Measurements from ENCODE around the gene P2RY6.
"Not testable (repeated sequence)": the region's sequence is repeated elsewhere in the genome, so short reads cannot be mapped to it uniquely, and the experiment has no call there.

The P2RY6 gene, protein sequence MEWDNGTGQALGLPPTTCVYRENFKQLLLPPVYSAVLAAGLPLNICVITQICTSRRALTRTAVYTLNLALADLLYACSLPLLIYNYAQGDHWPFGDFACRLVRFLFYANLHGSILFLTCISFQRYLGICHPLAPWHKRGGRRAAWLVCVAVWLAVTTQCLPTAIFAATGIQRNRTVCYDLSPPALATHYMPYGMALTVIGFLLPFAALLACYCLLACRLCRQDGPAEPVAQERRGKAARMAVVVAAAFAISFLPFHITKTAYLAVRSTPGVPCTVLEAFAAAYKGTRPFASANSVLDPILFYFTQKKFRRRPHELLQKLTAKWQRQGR

DNA sequence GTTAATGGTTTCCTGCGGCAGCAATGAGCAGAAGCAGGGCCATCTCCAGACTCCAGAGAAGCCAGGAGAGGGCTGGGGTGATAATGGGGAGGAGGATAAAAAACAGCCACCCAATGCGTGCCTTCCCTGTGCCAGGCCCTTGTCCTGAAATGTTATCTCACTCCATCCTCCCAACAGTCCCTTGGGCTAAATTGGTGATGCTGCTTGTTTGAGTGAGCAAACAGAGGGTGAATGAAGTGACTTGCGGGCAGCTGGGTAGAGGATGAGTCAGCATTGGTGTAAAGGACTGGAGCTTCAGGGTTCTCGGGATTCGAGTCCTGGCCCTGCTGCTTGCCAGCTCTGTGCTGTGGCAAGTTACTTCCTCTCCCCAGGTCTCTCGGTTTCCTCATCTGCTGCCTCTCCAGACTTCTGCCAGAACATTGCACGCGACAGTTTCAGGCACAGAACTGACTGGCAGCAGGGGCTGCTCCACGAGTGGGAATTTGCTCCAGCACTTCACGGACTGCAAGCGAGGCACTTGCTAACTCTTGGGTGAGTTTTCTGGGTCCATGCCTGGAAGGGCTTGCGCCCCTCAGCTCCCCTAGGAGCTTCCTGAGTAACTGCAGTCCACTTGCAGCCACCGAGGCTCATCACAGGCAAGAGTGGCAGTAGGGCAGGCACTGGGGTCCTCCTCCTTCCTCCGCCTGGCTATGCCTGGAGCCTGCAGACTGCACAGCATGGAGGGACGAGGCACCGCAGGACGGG is at the start of gene P2RY6:
Gene P2RY6 (plus strand): TSS at position 403 of the 744 bp plus-strand sequence. CDS start 24,181 bp downstream, outside the sequence.
- DNase-seq (ENCODE audit: extremely low spot score, insufficient read length, low read depth), result peak; percentile 33
- peak; percentile 42 for FAIRE-seq

DNA sequence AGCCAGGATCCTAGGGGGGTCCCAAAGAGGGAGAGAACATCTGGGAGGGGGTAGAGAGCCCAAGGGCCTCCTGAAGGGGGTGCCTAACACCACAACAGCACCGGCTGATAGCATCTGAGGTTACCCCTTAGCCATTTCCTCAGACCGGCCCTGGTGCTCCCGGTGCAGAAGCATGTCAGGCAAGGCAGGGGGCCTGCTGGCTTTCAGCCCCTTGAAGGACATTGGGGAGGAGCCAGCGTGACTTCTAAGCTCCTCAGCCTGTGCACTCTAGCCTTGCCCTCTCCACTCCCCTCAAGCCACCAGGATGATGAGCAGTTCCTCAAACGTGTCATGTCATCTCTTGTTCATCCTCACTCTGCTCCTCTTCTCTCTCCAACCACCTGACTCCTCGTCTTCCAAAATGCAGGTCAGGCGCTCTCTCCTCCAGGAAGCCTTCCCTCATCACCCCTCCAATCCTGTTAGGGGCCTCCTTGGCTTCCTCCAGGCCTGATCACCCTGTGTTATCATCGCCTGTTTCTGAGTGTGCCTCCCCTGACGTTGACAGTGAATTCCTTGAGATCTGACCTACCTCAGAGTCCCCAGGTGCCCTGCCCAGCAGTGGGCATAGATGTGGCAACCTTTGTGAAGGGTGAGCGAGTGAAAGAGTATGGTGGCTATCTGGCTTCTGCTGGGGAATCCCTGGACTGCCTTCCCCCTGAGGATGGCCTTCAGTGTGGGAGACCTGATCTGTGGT is 48.0 kb upstream of the P2RY6 start:
- FAIRE-seq (no peak), DNase-seq (ENCODE audit: extremely low spot score, insufficient read length, low read depth) (no peak)

DNA sequence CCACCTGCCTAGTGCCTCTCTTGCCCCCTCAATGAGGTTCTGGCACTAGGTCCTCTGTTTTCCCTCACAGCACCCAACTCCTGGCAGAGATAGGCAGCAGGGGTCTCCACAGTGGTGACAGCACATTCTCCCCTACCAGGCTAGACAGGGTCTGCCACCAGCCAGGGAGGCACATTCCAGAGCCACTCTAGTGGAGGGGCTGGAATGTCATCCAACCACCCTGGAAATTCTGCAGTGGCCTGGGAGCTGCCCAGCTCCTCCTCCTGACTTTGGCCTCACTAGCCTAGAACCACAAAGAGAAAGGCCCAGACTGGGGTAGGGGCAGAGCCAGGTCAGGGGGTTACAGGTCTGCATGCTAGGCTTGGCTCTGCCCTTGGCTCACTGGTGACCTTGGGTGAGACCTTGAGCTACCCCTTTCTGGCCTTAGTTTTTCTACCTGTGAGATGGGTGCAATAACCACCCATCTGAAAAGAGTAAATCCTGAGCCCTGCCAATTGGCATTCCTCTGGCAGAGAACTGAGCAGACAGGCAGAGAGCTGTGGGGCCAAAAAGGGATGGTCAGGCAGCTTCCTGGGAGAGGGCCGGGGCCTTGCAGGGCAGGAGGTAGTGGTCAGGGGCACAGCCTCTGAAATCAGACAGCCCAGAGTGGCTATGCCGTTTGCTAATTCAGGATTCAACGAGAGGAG is 47.0 kb upstream of the P2RY6 start:
- DNase-seq (ENCODE audit: extremely low spot score, insufficient read length, low read depth), result no peak
- FAIRE-seq, result no peak

DNA sequence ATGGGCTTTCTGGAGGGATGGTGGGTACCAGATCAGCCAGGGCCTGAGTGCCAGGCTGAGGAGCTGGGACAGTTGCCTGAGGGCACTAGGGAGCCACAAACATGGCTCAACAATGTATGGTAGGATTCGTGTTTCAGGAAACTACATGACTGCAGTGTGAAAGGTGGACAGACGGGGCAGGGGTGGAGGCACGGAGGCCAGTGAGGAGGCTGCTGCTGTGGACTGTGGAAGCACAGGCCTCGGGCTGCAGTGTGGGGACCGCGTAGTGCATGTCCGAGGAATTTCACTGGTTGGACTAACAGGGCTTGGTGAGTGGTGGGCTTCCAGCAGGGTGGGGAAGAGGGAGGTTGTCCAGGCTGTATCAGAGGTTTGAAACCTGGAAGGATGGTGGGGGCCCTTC is 46.3 kb upstream of the P2RY6 start:
- DNase-seq (ENCODE audit: extremely low spot score, insufficient read length, low read depth) (no peak), FAIRE-seq (no peak)

DNA sequence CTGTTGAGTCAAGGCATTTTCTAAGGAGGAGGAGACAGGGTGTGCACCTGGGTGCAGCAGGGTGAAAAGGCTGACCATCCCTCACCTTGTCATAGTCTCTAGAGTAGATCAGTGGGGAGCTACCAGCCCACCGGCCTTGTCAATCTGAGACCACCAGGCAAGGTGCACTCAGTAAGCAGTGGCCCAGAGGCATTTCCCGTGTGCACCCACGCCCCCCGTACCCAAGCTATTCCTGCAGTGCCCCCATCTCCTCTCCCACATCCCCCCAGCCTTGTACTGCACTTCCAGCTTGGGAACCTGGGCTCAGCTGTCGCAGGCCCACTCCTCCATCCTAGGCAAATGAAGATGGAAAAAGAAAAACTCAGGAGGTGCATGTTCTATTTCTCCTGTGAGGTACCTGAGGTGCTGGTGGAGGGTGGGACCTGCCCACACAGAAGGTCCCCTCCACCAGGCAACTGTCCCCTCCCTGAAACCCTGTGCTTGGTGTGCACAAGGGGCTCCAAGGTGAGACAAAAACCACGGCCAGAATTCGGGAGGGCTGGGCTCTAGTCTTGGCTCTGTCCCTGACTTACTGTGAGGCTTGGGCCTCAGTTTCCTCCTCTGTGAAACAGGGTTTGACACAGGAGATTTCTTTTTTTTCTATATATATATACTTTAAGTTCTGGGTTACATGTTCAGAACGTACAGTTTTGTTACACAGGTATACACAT is 45.7 kb upstream of the P2RY6 start:
- FAIRE-seq, result no peak
- DNase-seq (ENCODE audit: extremely low spot score, insufficient read length, low read depth), result no peak

DNA sequence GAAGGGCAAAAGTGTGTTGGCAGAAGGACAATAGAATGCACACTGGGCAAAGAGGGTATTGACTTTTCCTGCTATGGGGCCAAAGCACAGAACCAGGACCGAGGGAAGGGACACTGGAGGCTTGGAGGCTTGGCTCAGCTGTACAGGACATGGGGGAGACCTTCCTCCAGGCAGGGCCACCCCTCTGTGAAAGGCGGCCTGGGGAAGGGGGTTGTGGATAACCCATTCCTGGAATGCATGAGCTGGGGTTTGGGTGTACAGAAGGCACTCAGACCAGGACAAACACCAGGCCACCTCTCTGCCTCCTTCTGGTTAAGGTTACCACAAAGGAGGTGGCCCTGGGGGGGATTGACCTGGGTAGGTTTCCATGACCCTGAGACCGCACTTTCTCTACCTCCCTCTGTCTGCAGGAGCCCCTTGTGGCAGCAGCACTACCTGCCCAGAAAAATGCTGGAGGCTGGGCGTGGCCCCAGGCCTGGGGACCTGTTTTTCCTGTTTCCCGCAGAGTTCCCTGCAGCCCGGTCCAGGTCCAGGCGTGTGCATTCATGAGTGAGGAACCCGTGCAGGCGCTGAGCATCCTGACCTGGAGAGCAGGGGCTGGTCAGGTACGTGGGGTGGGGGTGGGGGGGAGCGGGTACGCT is 44.4 kb upstream of the P2RY6 start:
- FAIRE-seq, result no peak
- no peak for DNase-seq (ENCODE audit: extremely low spot score, insufficient read length, low read depth)

DNA sequence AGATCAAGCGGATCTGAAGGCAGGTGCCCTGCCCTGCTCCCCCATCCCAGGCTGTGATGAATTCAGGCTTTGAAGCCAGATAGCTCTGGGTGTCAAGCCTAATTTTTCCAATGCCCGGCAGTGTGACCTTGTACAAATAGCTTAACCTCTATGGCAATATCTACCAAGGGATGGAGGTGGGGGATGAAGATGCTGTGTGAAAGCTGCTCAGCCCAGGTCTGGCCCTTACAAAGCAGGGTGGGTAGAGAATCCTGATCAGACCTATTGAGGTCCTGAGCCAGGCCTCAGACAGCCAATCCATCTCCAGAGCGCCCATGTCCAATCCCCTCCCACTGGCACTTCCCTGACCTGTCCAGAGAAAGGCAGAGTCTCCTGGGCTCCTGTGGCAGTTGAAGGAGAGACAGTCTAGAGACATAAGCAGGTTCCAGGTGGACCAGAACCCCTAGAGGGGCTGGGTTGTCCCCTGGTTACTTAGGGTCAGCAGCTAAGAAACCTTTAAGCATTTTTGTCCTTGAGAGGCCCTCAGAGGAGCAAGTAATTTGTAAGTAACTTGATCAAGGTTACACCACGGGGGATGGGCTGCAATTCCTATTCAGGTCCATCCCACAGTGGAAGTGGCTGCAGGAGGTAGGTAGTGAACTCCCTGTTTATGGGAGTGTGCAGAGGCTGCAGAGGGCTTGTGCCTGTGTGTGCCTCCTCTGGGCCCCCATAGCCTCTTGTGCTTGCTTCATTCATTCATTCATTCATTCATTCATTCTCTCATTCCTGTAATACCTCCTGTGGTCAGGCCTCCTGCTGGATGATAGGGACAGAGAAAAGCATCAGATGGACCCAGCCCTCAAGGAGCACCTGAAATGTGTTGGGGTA is 43.6 kb upstream of the P2RY6 start:
- DNase-seq (ENCODE audit: extremely low spot score, insufficient read length, low read depth), result no peak
- FAIRE-seq, result no peak

DNA sequence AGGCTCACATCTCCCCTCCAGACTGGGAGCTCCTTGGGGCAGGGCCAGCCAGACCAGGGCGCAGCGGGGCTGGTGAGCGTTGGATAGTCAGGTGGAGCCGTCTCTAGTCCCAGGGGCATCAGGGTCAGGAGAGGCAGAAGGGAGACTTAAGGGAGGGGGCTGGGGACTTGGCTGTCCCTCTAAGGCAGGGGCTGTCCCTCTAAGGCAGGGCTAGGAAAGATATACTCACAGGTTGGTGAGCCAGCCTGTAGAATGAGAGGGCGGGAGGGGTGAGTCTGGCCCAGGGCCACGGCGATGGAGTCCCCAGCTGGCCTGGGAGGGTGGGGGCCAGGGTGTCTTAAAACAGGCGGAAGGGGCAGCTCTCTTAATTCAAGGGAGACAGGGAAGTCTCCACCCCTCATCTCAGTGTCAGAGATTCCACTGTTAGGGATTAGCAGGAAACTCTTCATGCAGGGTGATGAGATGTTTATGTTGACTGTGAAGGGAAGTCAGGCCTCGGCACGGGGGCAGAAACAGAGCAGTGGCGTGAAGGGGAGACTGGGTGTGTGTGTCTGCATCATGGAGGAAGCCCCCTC is 42.7 kb upstream of the P2RY6 start:
- FAIRE-seq (no peak), DNase-seq (ENCODE audit: extremely low spot score, insufficient read length, low read depth) (no peak)

DNA sequence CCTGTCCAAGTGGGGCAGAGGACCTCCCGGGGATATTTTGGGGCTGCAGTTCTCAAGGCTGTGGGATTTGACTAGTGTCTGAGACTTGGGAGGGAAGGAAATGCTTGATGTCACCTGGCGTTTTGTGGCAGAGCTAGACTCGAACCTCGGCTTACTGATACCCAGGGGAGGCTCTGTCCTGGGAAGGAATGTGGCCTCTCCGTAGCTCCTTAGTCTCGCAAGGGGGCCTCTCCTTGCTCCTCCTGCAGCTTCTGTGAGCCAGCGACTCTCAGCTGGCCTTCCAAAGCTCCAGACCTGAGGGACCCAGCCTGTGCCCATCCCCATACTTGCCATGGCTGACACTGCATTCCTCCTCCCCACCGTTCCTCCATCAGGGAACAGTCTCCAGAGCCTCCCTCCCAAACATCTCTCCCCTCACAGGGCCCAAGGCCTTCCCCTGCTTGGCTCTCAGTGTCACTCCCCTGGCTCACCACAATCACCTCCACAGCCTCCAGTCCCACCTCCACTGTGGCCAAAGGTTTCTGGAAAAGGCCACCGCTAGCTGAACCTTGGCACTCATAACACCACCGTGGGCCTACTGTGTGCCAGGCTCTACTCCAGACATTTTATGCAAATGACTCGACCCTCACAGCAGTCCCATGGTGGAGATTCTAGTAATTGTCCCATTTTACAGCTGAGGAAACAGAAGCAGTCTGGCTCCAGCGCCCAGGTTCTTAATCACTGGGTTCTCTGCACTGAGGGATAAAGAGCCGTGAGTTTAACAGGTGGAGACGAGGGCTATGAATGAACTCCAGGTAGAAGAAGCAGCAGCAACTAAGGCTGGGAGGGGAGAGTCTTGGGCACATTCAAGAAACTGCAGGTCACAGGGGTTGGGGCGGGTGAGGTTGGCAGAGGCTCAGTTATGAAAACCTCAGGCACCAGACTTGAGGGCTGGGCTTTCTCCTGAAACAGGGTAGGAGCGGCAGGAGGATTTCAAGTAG is 42.0 kb upstream of the P2RY6 start:
- DNase-seq (ENCODE audit: extremely low spot score, insufficient read length, low read depth) (no peak), FAIRE-seq (no peak)

DNA sequence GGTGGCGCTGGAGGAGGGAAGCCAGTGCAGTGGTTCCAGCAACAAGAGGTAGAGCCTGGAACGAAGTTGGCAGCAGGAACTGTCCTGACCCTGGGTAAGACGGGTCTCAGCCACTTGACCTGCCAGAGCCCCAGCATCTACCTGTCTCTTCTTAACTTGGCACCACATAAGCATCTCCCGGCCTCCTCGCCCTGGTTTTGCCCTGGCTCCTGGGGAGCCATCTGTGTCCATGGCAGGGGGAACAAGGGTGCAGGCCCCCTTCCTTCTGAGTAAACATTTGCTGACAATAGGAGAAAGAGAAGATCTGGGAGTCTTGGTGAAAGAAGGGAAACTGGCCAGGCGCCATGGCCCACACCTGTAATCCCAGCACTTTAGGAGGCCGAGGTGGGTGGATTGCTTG is 41.2 kb upstream of the P2RY6 start:
- DNase-seq (ENCODE audit: extremely low spot score, insufficient read length, low read depth), result no peak
- FAIRE-seq, result no peak

DNA sequence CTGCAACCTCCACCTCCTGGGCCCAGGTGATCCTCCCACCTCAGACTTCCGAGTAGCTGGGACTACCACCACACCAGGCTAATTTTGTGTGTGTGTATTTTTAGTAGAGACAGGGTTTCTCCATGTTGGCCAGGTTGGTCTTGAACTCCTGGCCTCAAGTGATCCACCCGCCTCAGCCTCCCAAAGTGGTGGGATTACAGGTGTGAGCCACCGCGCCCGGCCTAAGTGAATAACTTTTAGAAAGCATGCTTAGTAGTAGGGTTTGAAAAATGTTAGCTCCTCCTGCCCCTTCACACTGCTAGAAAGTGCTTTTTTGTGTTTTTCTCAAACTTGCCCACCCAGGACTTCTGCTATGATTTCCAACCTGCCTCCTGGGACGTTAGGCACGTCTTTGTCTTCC is 39.7 kb upstream of the P2RY6 start:
- not testable (repeated sequence) for FAIRE-seq; DNase-seq (ENCODE audit: extremely low spot score, insufficient read length, low read depth)

DNA sequence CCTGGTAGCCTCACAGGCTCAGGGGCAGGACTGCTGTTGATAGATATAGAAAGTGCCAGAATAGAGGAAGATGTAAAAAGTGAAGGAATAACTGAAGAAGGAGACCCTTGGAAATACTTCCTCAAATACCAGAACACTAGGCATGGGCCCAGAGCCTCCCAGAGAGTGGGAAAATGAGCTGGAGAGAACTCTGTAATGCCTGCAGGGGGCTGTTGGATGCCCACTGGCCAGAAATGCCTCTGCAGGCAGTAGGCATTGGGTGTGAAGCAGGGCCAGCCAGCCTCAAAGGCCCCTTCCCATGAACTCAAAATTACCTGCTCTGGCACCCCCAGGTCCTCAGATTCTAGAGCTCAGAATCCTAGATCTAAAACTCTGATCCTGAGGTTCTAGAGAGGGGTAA is 38.9 kb upstream of the P2RY6 start:
- FAIRE-seq, result no peak

DNA sequence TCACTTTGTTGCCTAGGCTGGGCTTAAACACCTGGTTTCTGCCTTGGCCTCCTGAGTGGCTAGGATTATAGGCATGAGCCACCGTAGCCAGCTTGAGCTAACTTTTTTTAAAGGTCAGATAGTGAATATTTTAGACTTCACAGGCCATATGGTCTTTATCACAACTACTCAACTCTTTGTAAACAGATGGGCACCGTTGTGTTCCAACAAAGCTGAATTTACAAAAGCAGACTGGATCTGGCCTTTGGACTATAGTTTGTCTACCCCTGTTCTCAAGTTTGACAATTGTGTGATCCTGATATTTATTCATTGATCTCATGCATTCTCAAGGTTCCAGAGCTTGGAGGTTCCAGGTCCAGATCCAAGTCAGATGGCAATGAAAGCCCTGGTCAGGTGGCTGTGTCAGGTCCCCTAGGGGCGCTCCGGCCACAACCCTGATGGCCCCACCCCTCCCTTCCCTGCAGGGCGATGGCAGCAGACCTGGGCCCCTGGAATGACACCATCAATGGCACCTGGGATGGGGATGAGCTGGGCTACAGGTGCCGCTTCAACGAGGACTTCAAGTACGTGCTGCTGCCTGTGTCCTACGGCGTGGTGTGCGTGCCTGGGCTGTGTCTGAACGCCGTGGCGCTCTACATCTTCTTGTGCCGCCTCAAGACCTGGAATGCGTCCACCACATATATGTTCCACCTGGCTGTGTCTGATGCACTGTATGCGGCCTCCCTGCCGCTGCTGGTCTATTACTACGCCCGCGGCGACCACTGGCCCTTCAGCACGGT is 38.3 kb upstream of the P2RY6 start:
- FAIRE-seq (no peak), DNase-seq (ENCODE audit: extremely low spot score, insufficient read length, low read depth) (no peak)

More for the DNA sequence above, 38.9 kb upstream of the P2RY6 start:
- no peak for DNase-seq (ENCODE audit: extremely low spot score, insufficient read length, low read depth)

DNA sequence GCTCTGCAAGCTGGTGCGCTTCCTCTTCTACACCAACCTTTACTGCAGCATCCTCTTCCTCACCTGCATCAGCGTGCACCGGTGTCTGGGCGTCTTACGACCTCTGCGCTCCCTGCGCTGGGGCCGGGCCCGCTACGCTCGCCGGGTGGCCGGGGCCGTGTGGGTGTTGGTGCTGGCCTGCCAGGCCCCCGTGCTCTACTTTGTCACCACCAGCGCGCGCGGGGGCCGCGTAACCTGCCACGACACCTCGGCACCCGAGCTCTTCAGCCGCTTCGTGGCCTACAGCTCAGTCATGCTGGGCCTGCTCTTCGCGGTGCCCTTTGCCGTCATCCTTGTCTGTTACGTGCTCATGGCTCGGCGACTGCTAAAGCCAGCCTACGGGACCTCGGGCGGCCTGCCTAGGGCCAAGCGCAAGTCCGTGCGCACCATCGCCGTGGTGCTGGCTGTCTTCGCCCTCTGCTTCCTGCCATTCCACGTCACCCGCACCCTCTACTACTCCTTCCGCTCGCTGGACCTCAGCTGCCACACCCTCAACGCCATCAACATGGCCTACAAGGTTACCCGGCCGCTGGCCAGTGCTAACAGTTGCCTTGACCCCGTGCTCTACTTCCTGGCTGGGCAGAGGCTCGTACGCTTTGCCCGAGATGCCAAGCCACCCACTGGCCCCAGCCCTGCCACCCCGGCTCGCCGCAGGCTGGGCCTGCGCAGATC is 37.5 kb upstream of the P2RY6 start:
- FAIRE-seq, result no peak

DNA sequence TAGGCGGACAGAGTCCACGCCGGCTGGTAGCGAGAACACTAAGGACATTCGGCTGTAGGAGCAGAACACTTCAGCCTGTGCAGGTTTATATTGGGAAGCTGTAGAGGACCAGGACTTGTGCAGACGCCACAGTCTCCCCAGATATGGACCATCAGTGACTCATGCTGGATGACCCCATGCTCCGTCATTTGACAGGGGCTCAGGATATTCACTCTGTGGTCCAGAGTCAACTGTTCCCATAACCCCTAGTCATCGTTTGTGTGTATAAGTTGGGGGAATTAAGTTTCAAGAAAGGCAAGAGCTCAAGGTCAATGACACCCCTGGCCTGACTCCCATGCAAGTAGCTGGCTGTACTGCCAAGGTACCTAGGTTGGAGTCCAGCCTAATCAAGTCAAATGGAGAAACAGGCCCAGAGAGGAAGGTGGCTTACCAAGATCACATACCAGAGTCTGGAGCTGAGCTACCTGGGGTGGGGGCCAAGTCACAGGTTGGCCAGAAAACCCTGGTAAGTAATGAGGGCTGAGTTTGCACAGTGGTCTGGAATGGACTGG is 36.8 kb upstream of the P2RY6 start:
- no peak for DNase-seq (ENCODE audit: extremely low spot score, insufficient read length, low read depth)
- no peak for FAIRE-seq

More for the DNA sequence above, 37.5 kb upstream of the P2RY6 start:
- DNase-seq (ENCODE audit: extremely low spot score, insufficient read length, low read depth), result no peak

Measured in GM18507 (cell line).